ENCODE results near the gene FHIP2A.
"Not testable (repeated sequence)": the region's sequence is repeated elsewhere in the genome, so short reads cannot be mapped to it uniquely, and the experiment has no call there.

Gene FHIP2A

GRCh38 chr10:114821293-114821914 lies at the start of gene FHIP2A:
Gene FHIP2A (plus strand): TSS chr10:114821780. CDS start chr10:114822079, 299 bp downstream.
- peak; percentile 68 to 70 for DNase-seq (ENCODE audit: low read depth in 2 of 2)

GRCh38 chr10:114772496-114773196 lies 48.9 kb upstream of the FHIP2A start:
- no peak for DNase-seq (ENCODE audit: low read depth in 2 of 2)

GRCh38 chr10:114773197-114773532 lies 48.4 kb upstream of the FHIP2A start:
- no peak for DNase-seq (ENCODE audit: low read depth in 2 of 2)

- not testable (repeated sequence) for DNase-seq (ENCODE audit: low read depth in 2 of 2)
These were observed 46.5 kb upstream of the FHIP2A start for GRCh38 chr10:114775082-114775481.

GRCh38 chr10:114777415-114777814 lies 44.2 kb upstream of the FHIP2A start:
- DNase-seq (ENCODE audit: low read depth in 2 of 2) = no peak

DNA sequence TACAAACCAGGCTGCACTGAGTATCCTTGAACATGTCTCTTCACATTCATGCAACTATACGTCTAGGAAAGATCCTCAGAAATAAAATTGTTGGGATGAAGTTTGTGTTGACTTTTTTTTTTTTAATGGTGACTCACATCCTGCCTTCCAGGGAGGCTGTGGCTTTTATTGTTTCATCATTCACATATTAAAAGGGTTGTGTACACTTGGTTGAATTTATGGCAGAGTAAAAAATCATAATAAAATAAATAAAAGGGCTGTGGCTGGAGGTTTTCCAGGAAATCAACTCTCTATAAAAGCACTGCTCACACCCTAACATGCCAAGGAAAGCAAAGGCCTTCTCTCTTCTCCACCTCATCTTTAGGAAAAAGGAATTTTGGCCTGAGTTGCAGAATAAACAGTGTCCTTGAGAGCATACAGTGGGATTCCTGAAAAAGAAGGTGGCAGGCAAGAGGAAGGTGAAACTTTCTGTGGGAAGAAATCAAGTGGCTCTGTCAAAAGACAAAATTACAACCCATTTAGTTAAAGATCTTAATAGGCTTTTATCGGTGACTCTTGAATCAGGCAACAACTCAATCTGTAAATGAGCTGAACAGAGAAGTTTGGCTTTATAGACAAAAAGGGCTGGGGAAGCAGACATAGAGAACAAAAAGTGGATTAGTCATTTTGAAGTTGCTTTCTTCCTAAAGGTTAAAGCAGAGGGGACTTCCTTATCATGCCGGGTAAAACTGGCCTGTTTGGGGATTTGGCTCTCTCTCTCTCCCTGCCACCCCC lies 41.6 kb upstream of the FHIP2A start:
- DNase-seq (ENCODE audit: low read depth in 2 of 2) = no peak

DNA sequence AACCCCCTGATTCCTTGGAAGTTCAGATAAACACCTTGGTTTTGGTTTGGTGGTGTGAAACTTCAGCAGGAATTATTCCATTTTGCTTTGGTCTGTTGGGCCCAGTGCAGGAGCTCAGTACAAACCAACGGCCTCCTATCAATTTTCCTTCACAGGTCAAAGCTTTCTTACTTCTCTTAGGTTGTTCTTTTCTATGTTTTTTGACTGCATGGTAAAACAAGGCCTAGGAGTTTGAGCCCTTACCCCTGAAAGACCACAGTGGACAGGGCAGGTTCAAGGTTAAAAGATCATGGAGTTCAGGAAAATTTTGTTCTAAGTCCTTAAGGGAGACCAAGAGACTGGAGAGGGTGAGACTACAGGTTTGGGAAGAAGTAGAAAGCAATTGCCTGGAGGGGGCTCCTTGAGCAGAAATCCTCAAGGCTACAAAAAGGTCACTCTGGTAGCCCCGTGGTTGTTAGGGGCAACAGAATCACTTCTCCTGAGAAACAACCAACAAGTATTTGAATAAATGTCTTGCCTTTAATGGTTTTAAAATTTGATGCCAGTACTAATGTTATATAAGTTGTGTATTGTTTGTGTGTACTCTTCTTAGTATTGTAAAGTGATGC lies 40.9 kb upstream of the FHIP2A start:
- DNase-seq (ENCODE audit: low read depth in 2 of 2) = no peak

DNA sequence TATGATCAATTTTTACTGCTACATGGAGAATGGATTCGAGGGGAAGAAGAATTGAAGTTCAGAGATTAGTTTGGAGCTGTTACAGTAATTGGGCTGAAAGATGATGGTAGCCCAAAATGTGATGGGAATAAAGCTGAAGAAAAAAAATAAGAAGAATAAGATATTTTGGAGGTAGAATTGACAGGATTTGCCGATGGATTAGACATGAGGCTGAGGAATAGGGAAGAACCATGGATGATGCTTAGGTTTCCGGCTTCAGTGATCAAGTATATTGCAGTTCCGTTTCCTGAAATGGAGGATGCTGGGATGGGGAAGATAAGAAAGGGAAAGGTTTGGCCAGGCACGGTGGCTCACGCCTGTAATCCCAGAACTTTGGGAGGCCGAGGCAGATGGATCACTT lies 38.9 kb upstream of the FHIP2A start:
- no peak for DNase-seq (ENCODE audit: low read depth in 2 of 2)

GRCh38 chr10:114783686-114784085 lies 37.9 kb upstream of the FHIP2A start:
- no peak for DNase-seq (ENCODE audit: low read depth in 2 of 2)

GRCh38 chr10:114786492-114786891 lies 35.1 kb upstream of the FHIP2A start:
- not testable (repeated sequence) for DNase-seq (ENCODE audit: low read depth in 2 of 2)

GRCh38 chr10:114787131-114787530 lies 34.4 kb upstream of the FHIP2A start:
- not testable (repeated sequence) for DNase-seq (ENCODE audit: low read depth in 2 of 2)

DNA sequence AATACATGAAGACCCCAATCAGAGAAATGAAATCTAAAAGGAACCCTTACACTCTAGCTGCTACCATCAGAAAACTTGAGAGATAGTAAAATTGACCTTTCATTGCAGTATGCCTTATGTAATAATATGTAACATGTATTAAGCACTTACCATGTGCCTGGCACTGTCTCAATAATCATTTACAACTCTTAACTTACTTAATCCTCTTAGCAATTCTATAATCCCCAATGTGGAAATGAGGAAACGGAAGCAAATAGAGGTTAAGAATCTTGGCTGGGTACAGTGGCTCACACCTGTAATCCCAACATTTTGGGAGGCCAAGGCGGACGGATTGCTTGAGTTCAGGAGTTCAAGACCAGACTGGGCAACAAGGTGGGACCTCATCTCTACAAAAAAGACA lies 29.8 kb upstream of the FHIP2A start:
- DNase-seq (ENCODE audit: low read depth in 2 of 2) = no peak

DNA sequence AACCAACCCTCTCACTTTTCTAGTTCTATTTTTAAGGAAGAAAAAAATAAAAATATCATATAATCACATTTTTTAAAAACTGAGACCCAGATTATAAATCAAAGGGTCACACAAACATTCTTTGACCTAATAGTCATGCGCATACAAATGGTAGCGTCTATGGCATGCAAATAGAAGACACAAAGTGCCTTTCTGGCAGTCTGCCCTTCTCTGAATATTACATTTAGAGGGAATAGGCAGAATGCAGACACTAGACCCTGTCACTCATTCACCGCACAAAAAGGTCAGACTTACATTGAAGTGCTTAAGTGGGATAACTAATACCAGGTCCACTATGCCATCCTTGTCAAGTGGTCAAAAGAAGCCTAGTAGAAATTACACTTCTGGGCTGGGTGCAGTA lies 26.5 kb upstream of the FHIP2A start:
- no peak for DNase-seq (ENCODE audit: low read depth in 2 of 2)

GRCh38 chr10:114800361-114800760 lies 21.2 kb upstream of the FHIP2A start:
- no peak for DNase-seq (ENCODE audit: low read depth in 2 of 2)

DNA sequence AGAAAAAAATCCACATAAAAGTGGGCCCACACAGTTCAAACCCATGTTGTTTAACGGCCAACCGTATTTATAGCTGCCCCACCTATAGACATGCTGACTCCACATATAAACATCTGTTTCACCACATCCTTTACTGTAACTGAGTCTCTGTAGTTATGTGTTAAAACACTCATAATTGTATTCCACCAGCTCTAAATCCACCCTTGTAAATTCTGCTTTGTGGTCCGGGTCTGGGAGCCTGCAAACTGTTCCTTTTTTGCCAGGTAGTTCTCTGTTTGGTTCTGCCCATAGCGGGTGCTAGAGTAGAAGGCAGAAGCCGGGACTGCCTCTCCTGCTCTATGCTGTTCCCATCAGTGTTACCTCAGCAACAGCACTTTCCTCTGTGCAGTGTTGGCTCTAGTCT lies 20.2 kb upstream of the FHIP2A start:
- DNase-seq (ENCODE audit: low read depth in 2 of 2) = no peak

DNA sequence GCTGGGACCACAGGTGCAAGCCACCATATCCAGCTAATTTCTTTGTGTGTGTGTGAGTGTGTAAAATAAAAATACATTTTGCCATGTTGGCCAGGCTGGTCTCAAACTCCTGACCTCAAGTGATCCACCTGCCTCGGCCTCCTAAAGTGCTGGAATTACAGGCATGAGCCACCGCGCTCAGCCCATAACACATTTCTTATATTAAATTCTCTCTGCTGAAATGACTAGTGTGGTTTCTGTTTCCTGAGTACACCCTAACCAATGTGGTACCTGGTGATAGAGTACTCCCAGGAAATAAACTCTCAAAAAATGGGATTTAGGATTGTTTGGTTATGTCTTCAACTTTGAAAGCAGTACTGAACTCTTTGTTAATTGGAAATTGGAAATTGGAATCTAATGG lies 19.4 kb upstream of the FHIP2A start:
- DNase-seq (ENCODE audit: low read depth in 2 of 2) = no peak

- no peak for DNase-seq (ENCODE audit: low read depth in 2 of 2)
These were observed 14.8 kb upstream of the FHIP2A start for GRCh38 chr10:114806562-114807391.

GRCh38 chr10:114808982-114809381 lies 12.6 kb upstream of the FHIP2A start:
- DNase-seq (ENCODE audit: low read depth in 2 of 2) = no peak

GRCh38 chr10:114810926-114811325 lies 10.7 kb upstream of the FHIP2A start:
- DNase-seq (ENCODE audit: low read depth in 2 of 2) = no peak

GRCh38 chr10:114811862-114812261 lies 9.7 kb upstream of the FHIP2A start:
- DNase-seq (ENCODE audit: low read depth in 2 of 2) = no peak

DNA sequence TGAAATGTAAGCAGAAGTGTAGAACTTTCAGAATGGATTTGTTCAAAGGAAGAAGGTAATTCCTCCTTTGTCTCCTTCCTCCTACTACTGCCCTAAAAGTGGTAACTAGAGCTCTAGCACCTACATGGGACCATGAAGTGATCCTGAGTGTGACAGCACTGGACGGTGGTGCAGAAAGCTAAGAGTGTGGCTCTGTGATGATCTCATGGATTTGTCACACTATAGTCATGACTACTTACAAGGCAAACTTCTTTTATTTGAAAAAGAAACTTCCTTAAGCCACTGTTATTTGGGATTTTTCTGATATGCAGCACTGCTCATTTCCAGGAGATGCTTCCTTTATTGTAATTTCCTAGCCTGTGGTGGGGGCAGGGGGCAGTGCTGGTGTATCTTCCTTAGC lies 5.8 kb upstream of the FHIP2A start:
- no peak for DNase-seq (ENCODE audit: low read depth in 2 of 2)

GRCh38 chr10:114816308-114816707 lies 5.3 kb upstream of the FHIP2A start:
- DNase-seq (ENCODE audit: low read depth in 2 of 2) = no peak

All from stimulated activated CD8-positive, alpha-beta memory T cell treated with anti-CD3 and anti-CD28 coated beads, Interleukin-7, amount 100 ng/mL, for 1 hour (primary cell).